ENCODE results near the gene MCF2L2.

The MCF2L2 gene

DNA sequence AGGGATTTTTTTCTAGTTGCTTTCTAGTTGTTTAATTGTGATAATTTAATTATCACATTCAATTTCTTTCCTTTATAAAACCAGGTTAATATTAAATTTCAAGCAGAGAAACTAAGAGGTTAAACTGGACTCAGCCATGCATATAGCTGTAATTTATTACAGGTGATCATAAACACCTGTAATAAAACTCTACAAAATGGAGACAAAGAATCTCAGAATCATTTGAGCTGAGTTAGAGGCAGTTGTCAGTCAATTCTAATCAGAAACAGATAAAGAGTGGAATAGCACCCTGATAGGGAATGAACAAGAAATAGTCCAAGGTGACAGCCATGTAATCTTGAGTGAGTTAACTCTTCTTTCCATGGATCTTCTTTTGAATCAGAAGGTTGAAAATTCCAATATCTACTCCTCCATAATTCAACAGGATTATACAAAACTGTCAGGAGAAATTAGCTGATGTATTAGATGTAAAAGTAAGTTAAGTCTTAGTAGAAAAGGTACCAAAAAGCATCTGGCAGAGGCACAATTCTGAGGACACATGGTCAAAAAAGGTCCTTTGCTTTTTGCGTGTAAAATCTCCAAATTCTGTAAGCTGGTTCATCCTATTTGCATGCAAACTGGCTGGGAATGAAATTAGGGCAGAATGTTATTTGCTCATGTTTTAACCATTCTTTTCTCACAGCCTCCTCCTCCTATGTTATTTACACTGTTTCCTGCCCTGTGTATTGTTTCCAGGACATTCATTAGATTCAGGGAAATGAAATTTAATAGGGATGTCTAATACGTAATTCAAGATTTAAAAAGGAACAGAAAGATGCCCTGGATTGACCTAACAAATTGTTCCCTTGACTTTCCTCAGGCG is 214.8 kb downstream of the MCF2L2 start:
- TF ChIP-seq, protein P1, sequence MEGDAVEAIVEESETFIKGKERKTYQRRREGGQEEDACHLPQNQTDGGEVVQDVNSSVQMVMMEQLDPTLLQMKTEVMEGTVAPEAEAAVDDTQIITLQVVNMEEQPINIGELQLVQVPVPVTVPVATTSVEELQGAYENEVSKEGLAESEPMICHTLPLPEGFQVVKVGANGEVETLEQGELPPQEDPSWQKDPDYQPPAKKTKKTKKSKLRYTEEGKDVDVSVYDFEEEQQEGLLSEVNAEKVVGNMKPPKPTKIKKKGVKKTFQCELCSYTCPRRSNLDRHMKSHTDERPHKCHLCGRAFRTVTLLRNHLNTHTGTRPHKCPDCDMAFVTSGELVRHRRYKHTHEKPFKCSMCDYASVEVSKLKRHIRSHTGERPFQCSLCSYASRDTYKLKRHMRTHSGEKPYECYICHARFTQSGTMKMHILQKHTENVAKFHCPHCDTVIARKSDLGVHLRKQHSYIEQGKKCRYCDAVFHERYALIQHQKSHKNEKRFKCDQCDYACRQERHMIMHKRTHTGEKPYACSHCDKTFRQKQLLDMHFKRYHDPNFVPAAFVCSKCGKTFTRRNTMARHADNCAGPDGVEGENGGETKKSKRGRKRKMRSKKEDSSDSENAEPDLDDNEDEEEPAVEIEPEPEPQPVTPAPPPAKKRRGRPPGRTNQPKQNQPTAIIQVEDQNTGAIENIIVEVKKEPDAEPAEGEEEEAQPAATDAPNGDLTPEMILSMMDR (conservative IDR thresholded peaks at IDR 0.05; ENCODE audit: control insufficient read depth, insufficient read depth, low read depth, low read length): no peak

DNA sequence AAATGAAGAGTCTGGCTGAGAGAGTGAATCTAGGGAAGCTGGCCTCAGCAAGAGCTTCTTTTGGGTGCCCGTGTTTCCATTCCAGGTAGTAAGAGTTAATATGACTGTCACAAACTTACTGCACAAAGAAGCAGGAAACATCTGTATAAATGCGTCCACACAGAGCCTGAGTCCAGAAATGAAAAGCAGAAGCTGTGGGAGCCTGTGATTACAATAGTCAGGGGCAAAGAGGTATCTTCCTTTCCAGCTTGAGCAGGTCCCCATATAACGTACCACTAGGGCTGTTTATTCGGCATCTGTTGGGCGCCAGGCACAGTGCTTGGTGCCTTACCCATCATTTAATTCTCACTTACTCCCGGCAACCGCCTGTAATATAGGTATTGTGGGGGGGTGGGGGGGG is 215.9 kb downstream of the MCF2L2 start:
- no peak overlapping the region for H3K4me3 ChIP-seq (ENCODE audit: control insufficient read depth, low read depth, low read length)
- TF ChIP-seq, protein P1 (conservative IDR thresholded peaks at IDR 0.05; ENCODE audit: control insufficient read depth, insufficient read depth, low read depth, low read length): no peak
- no peak for DNase-seq (ENCODE audit: low read depth)

More for the DNA sequence above, 214.8 kb downstream of the MCF2L2 start:
- no peak overlapping the region for H3K4me3 ChIP-seq (ENCODE audit: control insufficient read depth, low read depth, low read length)
- no peak for DNase-seq (ENCODE audit: low read depth)

DNA sequence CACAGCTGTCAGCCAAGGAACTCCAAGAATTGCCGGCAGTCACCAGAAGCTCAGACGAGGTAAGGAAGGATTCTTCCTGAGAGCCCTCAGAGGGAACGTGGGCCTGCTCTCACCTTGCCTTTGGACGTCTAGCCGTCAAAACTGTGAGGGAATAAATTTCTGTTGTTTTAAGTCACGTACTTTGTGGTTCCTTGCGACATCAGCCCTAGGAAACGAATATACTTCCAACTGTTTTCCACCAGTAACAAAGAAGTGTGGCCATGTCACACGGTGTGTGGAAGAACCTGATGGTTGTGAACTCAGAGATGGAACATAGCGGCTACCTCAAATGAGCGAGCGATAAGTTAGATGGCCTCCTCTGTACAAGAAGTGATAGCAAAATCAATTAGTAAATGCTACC is 216.3 kb downstream of the MCF2L2 start:
- no peak for DNase-seq (ENCODE audit: low read depth)
- TF ChIP-seq, protein P1 (conservative IDR thresholded peaks at IDR 0.05; ENCODE audit: control insufficient read depth, insufficient read depth, low read depth, low read length): no peak
- H3K4me3 ChIP-seq (ENCODE audit: control insufficient read depth, low read depth, low read length): no peak overlapping the region

DNA sequence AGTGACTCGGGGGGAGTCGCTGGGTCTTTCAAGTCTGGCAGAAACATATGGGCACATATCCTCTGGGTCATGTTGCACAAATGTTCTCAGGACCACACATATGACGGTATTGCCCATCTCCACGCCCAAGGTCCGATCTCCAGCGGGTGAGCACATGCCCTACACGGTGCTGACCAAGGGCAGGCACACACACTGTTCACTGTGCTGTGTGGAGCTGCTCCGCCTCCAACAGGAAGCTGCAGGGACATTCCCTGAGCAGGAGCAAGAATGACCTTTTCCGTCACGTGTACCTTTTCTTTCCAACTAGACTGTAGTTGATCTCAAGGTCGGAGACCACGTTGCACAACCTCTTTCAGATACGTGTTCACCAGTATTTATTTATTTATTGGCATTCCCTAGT is 217.1 kb downstream of the MCF2L2 start:
- no peak overlapping the region for H3K4me3 ChIP-seq (ENCODE audit: control insufficient read depth, low read depth, low read length)
- TF ChIP-seq, protein P1 (conservative IDR thresholded peaks at IDR 0.05; ENCODE audit: control insufficient read depth, insufficient read depth, low read depth, low read length): no peak
- no peak for DNase-seq (ENCODE audit: low read depth)

DNA sequence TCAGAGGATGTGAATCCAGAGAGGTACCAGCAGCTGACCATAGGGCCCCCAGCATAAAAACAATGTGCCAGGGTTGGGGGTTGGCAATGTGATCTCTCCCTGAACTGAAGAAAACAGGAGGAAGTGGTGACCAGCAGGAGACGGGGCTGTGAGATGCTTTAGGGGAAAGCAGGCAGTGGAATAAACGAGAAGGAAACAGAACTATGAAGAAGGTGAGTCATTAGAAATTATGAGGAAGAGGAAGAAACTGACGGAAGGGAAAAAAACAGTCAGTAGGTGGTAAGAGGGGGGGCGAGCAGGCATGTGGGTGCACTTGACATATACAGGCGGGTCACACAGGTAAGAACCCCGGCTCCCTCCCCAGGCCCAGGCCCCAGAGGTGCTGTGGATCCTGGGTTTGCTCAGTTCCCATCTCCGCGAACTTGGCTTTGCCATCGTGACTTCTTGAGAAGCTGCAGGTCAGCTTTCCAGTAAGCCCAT is 217.5 kb downstream of the MCF2L2 start:
- no peak overlapping the region for H3K4me3 ChIP-seq (ENCODE audit: control insufficient read depth, low read depth, low read length)
- TF ChIP-seq, protein P1 (conservative IDR thresholded peaks at IDR 0.05; ENCODE audit: control insufficient read depth, insufficient read depth, low read depth, low read length): no peak
- no peak for DNase-seq (ENCODE audit: low read depth)

DNA sequence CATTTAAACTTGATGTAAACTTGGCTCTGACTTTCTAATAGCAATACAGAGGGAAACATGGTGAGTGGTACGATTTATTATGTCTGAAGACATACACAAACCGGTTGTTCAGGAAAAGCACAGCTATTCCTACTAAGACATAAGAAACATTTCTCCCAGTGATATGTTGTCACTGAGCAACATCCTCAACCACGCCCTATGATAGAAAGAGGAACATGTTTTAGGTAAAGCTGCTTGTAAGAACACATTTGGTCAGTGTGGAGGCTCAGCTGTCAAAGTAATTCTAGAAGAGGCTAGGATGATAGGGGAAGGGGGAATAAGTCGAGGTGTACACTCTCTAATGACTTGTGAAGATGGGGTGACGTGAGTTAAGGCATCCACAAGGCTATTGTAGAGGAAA is 218.1 kb downstream of the MCF2L2 start:
- no peak overlapping the region for H3K4me3 ChIP-seq (ENCODE audit: control insufficient read depth, low read depth, low read length)
- TF ChIP-seq, protein P1 (conservative IDR thresholded peaks at IDR 0.05; ENCODE audit: control insufficient read depth, insufficient read depth, low read depth, low read length): no peak
- no peak for DNase-seq (ENCODE audit: low read depth)

Measured in fibroblast of mammary gland (primary cell).